ENCODE measurements around the gene CIPC.

DNA sequence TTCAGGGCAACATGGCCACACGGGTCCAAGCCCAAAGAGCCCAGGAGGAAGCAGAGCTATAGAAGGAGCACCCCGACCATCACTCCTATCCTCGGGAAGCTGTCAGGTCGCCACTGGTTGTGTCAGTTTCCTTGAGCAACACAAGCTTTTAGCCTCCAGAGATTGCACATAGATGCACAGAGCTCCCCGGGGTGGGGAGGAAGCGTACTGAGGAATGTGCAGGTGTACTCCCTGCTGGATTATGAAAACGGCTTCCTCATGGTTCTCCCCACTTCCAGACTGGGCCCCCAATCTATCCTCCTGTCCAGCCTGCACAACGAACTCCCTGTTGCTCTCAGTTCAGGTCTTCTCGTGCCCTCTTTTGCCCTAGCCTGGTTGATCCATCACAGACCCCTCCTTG lies 39.3 kb upstream of the CIPC start:
- no peak for TF ChIP-seq EZH2 (IDR thresholded peaks at IDR 0.05; ENCODE audit: low read length, unreplicated experiment)
- TF ChIP-seq, protein P1, sequence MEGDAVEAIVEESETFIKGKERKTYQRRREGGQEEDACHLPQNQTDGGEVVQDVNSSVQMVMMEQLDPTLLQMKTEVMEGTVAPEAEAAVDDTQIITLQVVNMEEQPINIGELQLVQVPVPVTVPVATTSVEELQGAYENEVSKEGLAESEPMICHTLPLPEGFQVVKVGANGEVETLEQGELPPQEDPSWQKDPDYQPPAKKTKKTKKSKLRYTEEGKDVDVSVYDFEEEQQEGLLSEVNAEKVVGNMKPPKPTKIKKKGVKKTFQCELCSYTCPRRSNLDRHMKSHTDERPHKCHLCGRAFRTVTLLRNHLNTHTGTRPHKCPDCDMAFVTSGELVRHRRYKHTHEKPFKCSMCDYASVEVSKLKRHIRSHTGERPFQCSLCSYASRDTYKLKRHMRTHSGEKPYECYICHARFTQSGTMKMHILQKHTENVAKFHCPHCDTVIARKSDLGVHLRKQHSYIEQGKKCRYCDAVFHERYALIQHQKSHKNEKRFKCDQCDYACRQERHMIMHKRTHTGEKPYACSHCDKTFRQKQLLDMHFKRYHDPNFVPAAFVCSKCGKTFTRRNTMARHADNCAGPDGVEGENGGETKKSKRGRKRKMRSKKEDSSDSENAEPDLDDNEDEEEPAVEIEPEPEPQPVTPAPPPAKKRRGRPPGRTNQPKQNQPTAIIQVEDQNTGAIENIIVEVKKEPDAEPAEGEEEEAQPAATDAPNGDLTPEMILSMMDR (conservative IDR thresholded peaks at IDR 0.05; ENCODE audit: low read depth, low read length), result no peak
